Loucy (cell line): ENCODE data around the gene CKMT1A.
"Not testable (repeated sequence)": the region's sequence is repeated elsewhere in the genome, so short reads cannot be mapped to it uniquely, and the experiment has no call there.

Experiments used
- CTCF ChIP-seq: fragments of 200-600 bp; sonication (generic); conservative IDR thresholded peaks from 2 replicates; pipeline ENCODE4 v1.5.1; 2014; ENCODE audit warnings: mild to moderate bottlenecking, antibody characterized with exemption, low read length
- EZH2phosphoT487 ChIP-seq: fragments of 200-600 bp; IDR thresholded peaks from 2 replicates; pipeline ENCODE4 v1.6.1; 2018; ENCODE audit warnings: antibody characterized with exemption, mild to moderate bottlenecking, moderate library complexity, borderline replicate concordance

GRCh38 chr15:43746903-43747309 lies 53.2 kb downstream of the CKMT1A start:
- TF ChIP-seq CTCF, EZH2phosphoT487: not testable (repeated sequence)
